Mammary epithelial cell (primary cell): ENCODE data around the gene OR13C9.

Experiments
- CTCF ChIP-seq, 2 donors: IDR thresholded peaks in 1 of 2; conservative IDR thresholded peaks in 1 of 2; 2 replicates each; pipeline ENCODE4 v1.5.1; 2011 to 2012; ENCODE audit warnings: inconsistent platforms in 2 of 2, low read length in 2 of 2, mild to moderate bottlenecking in 2 of 2, control low read depth in 1 of 2, low read depth in 1 of 2; ENCODE audit not compliant: insufficient read depth in 1 of 2; ENCODE audit errors: extremely low read depth in 1 of 2
- EZH2 ChIP-seq: IDR thresholded peaks from 2 replicates; pipeline ENCODE4 v1.6.1; 2012; ENCODE audit warnings: low read length, inconsistent platforms, borderline replicate concordance

- no peak for TF ChIP-seq CTCF (conservative IDR thresholded peaks at IDR 0.05 in 1 of 2, IDR thresholded peaks at IDR 0.05 in 1 of 2; ENCODE audit: extremely low read depth in 1 of 2, insufficient read depth in 1 of 2, low read depth in 1 of 2, low read length in 2 of 2)
- no peak for TF ChIP-seq EZH2
Observed at GRCh38 chr9:104617418-104617817, 586 bp downstream of the OR13C9 start.
